CD4-positive, alpha-beta T cell (primary cell): Measurements from ENCODE around the gene CSF1. TPM values are rescaled to one million over a fixed set of nuclear protein-coding genes. Genes with fewer than 3 reads are reported as not detected.

Source experiments
- ATAC-seq: fragments of 200-7000 bp; cut with Tn5 transposase; one replicate; pipeline ENCODE4 v1.10.0; 2022; ENCODE audit warnings: mild to moderate bottlenecking; ENCODE audit not compliant: poor library complexity
- CTCF ChIA-PET: fragments of 350-600 bp; sonication (Branson Sonifier 250); formaldehyde crosslinking; loops from one replicate; lab custom pipeline; 2021; ENCODE audit warnings: antibody characterized with exemption, inconsistent platforms; lab: Charles Lee
- POLR2A ChIA-PET: fragments of 350-600 bp; sonication (Branson Sonifier 250); formaldehyde crosslinking; loops from one replicate; lab custom pipeline; 2021; ENCODE audit warnings: antibody characterized with exemption, inconsistent platforms; lab: Charles Lee
- DNase-seq, 14 experiments: peaks; one replicate each; pipeline ENCODE4 v3.0.0-alpha.2; 2013 to 2020; ENCODE audit warnings: mixed read lengths in 2 of 14
- H3K27ac ChIP-seq, 2 donors: one replicate each; pipeline versions ENCODE4 v1.5.1 to v1.7.0; 2013; ENCODE audit warnings: low read length in 2 of 2, low read depth in 1 of 2, mild to moderate bottlenecking in 1 of 2
- H3K27me3 ChIP-seq, 2 experiments: 1 replicate in 1 of 2; 2 replicates in 1 of 2; pipeline versions ENCODE4 v1.6.1 to v1.7.0; 2013; ENCODE audit warnings: low read length in 2 of 2, control low read depth in 1 of 2, mild to moderate bottlenecking in 1 of 2, moderate library complexity in 1 of 2; ENCODE audit not compliant: insufficient read depth in 2 of 2, control insufficient read depth in 1 of 2
- H3K36me3 ChIP-seq: one replicate; pipeline ENCODE4 v1.6.1; 2013; ENCODE audit warnings: low read length, control low read depth; ENCODE audit not compliant: insufficient read depth
- H3K4me1 ChIP-seq: one replicate; pipeline ENCODE4 v1.6.1; 2013; ENCODE audit warnings: low read length, control low read depth; ENCODE audit not compliant: insufficient read depth
- H3K4me3 ChIP-seq: one replicate; pipeline ENCODE4 v1.5.1; 2013; ENCODE audit warnings: mild to moderate bottlenecking, low read length, moderate library complexity
- H3K9me3 ChIP-seq, 2 experiments: 1 replicate in 1 of 2; 2 replicates in 1 of 2; pipeline versions ENCODE4 v1.6.1 to v1.7.0; 2013; ENCODE audit warnings: low read length in 2 of 2, mild to moderate bottlenecking in 2 of 2, control low read depth in 1 of 2, moderate library complexity in 1 of 2; ENCODE audit not compliant: control insufficient read depth in 1 of 2, insufficient read depth in 1 of 2
- H3K27ac Mint-ChIP-seq: one replicate; pipeline ENCODE4 v1.8.0; 2020; ENCODE audit warnings: mixed read lengths
- H3K27me3 Mint-ChIP-seq: one replicate; pipeline ENCODE4 v1.8.0; 2021; ENCODE audit warnings: mixed read lengths
- H3K36me3 Mint-ChIP-seq: one replicate; pipeline ENCODE4 v1.8.0; 2021; ENCODE audit warnings: low read depth, mixed read lengths
- H3K4me1 Mint-ChIP-seq: one replicate; pipeline ENCODE4 v1.8.0; 2021; ENCODE audit warnings: low read depth, mixed read lengths
- H3K4me3 Mint-ChIP-seq: one replicate; pipeline ENCODE4 v1.8.0; 2020; ENCODE audit warnings: mild to moderate bottlenecking, mixed read lengths
- H3K9me3 Mint-ChIP-seq: one replicate; pipeline ENCODE4 v1.8.0; 2020; ENCODE audit warnings: mixed read lengths
- CTCF ChIP-seq: fragments of 200-600 bp; IDR thresholded peaks from one replicate; pipeline ENCODE4 v1.8.0; 2022; ENCODE audit warnings: antibody characterized with exemption, mild to moderate bottlenecking
- intact Hi-C, 2 experiments: fragments of 100-400 bp; cut with DNase I in 1 of 2; cut with micrococcal nuclease in 1 of 2; formaldehyde crosslinking; loops; one replicate each; pipeline versions ENCODE4 v1.15.1 to v1.9.0; 2023 to 2025; cut with DNase I, micrococcal nuclease
- total RNA-seq, 174 experiments: library from RNA in 2 of 174; stranded (reverse) in 2 of 174; gene quantifications; one replicate each; pipeline ENCODE4 v1.2.3 and lab custom pipeline; 2021 to 2026

CSF1 gene
- total RNA-seq, 2 experiments from 2014 or later, result 6.5 to 6.7 TPM

- CTCF ChIA-PET, result interaction anchor here (0.8 to 1.0 kb wide), 2 partner anchors 202 to 433 kb away, joined by 3 to 4 read pairs; no protein-coding TSS in a partner anchor
- TF ChIP-seq CTCF, result no peak
- no peak for DNase-seq
- no peaks in the 10 kb centered on the region for H3K9me3 ChIP-seq
- no peaks in the 10 kb centered on the region for H3K36me3 ChIP-seq
- intact Hi-C loops, result loop anchor here (5.0 to 10.0 kb wide), 4 partner anchors 292 to 1235 kb away; partner anchors contain the start of genes GSTM1 (in 1 of the 2), PSRC1 (in 1 of the 2) and STXBP3 (in 1 of the 2)
- POLR2A ChIA-PET, result no interaction called here
- H3K27ac ChIP-seq, result no peak overlapping the region
- ATAC-seq, result no peak
- peaks cover 14% of the 10 kb centered on the region for H3K27me3 Mint-ChIP-seq
- no peak overlapping the region for H3K4me3 ChIP-seq
- H3K9me3 Mint-ChIP-seq, result no peaks in the 10 kb centered on the region
- peaks cover 4% of the 10 kb centered on the region for H3K4me1 Mint-ChIP-seq
- H3K27me3 ChIP-seq, result no peaks in the 10 kb centered on the region
- H3K4me3 Mint-ChIP-seq, result no peak overlapping the region
- no peak overlapping the region for H3K27ac Mint-ChIP-seq
- peaks cover 11% of the 10 kb centered on the region for H3K4me1 ChIP-seq
- peaks cover 3% of the 10 kb centered on the region for H3K36me3 Mint-ChIP-seq
These were observed 68.9 kb downstream of the CSF1 start for GRCh38 chr1:109979489-109980091.

Other genes with a start within 250 kb of the CSF1 start
- gene GSTM2, start 242.8 kb upstream of the CSF1 start, total RNA-seq, result 100 to 1,000 TPM; 106 to 107 TPM
- gene GSTM1, start 223.0 kb upstream of the CSF1 start, total RNA-seq, result 10 to 100 TPM; 31.9 to 36.2 TPM
- gene GSTM5, start 198.6 kb upstream of the CSF1 start, total RNA-seq, result under 1 TPM; 0.20 to 0.36 TPM
- 10 to 100 TPM; 14.8 to 15.4 TPM for gene GSTM3, start 169.8 kb upstream of the CSF1 start, total RNA-seq
- gene EPS8L3, start 146.9 kb upstream of the CSF1 start, total RNA-seq, result not detected
- 1 to 10 TPM; 6.9 to 8.4 TPM for gene AHCYL1, start 73.9 kb downstream of the CSF1 start, total RNA-seq
- 10 to 100 TPM; 74.3 to 80.9 TPM for gene STRIP1, start 123.8 kb downstream of the CSF1 start, total RNA-seq
- gene ALX3, start 159.8 kb downstream of the CSF1 start, total RNA-seq, result not detected
- not detected for gene UBL4B, start 201.6 kb downstream of the CSF1 start, total RNA-seq
- gene SLC6A17, start 239.6 kb downstream of the CSF1 start, total RNA-seq, result not detected